Lung (tissue), 12 donors: ENCODE data around the gene PHLDB2. TPM values are rescaled to one million over a fixed set of nuclear protein-coding genes. Genes with fewer than 3 reads are reported as not detected.

ENCODE experiments used
- ATAC-seq: fragments of 200-7000 bp; cut with Tn5 transposase; one replicate; pipeline ENCODE4 v1.9.1; 2020; ENCODE audit warnings: moderate number of reproducible peaks; ENCODE audit not compliant: insufficient read depth, low FRiP score
- DNase-seq, 3 donors: peaks; one replicate each; pipeline ENCODE4 v3.0.0-alpha.2; 2013 to 2017
- H3K27ac ChIP-seq, 2 donors: one replicate each; pipeline ENCODE4 v1.5.1; 2013; ENCODE audit warnings: mild to moderate bottlenecking in 2 of 2, moderate library complexity in 2 of 2, control low read depth in 1 of 2, inconsistent platforms in 1 of 2, low read depth in 1 of 2, low read length in 1 of 2
- H3K27me3 ChIP-seq, 3 donors: one replicate each; pipeline ENCODE4 v1.5.1; 2013; ENCODE audit warnings: low read length in 2 of 3; ENCODE audit not compliant: control insufficient read depth in 3 of 3, insufficient read depth in 3 of 3
- H3K36me3 ChIP-seq, 4 donors: one replicate each; pipeline ENCODE4 v1.5.1; 2013; ENCODE audit warnings: low read length in 4 of 4, mild to moderate bottlenecking in 1 of 4, moderate library complexity in 1 of 4; ENCODE audit not compliant: control insufficient read depth in 4 of 4, insufficient read depth in 4 of 4
- H3K4me1 ChIP-seq, 5 donors: one replicate each; pipeline ENCODE4 v1.5.1; 2013; ENCODE audit warnings: low read length in 5 of 5, mild to moderate bottlenecking in 2 of 5, moderate library complexity in 1 of 5; ENCODE audit not compliant: control insufficient read depth in 5 of 5, insufficient read depth in 5 of 5
- H3K4me3 ChIP-seq: one replicate; pipeline ENCODE4 v1.5.1; 2013; ENCODE audit warnings: mild to moderate bottlenecking, control low read depth, moderate library complexity
- H3K9ac ChIP-seq, 2 donors: one replicate each; pipeline ENCODE4 v1.5.1; 2013; ENCODE audit warnings: low read length in 2 of 2, control low read depth in 1 of 2; ENCODE audit not compliant: insufficient read depth in 1 of 2
- H3K9me3 ChIP-seq, 4 donors: one replicate each; pipeline ENCODE4 v1.5.1; 2013; ENCODE audit warnings: low read length in 3 of 4, mild to moderate bottlenecking in 1 of 4, moderate library complexity in 1 of 4; ENCODE audit not compliant: control insufficient read depth in 4 of 4, insufficient read depth in 3 of 4
- CTCF ChIP-seq: IDR thresholded peaks from 2 replicates; pipeline ENCODE4 v1.5.1; 2012; ENCODE audit warnings: mild to moderate bottlenecking; ENCODE audit errors: control extremely low read depth, extremely low read depth
- WGBS, 2 donors: extraction: QIAGEN DNeasy Blood & Tissue Kit; methylation state at CpG; one replicate each; pipeline ENCODE4 v1.1.7; 2013; 5-methylcytosine and 5-hydroxymethylcytosine counted together
- polyA plus RNA-seq, 2 donors: library from polyadenylated mRNA; stranded (reverse); fragments of 200-250 nt; gene quantifications; one replicate each; pipeline ENCODE4 v1.2.1, GENCODE V29; 2013
- total RNA-seq, 2 donors: library from RNA; depleted of rRNA in 1 of 2; stranded (reverse); fragments of >200 nt in 1 of 2; gene quantifications; one replicate each; pipeline ENCODE4 v1.2.1, GENCODE V29; 2014 to 2021
- donor health status: control.
- donor health status: control.
- donor health status: Bipolar disorder and iron deficiency.
- donor health status: healthy.
- donor health status: DM: yes; HTN: yes; CAD: no.

Gene PHLDB2
- total and polyA plus RNA-seq, 4 donors = 14.4 to 58.1 (median 26.7) TPM

- peaks cover 0 to 66% (median 12%) of the 10 kb centered on the region in 5 donors for H3K4me1 ChIP-seq
- no peak overlapping the region for H3K9ac ChIP-seq
- DNase-seq = no peak
- no peak overlapping the region for H3K4me3 ChIP-seq
- no peaks in the 10 kb centered on the region for H3K9me3 ChIP-seq
- no peaks in the 10 kb centered on the region for H3K36me3 ChIP-seq
- no peak overlapping the region for H3K27ac ChIP-seq
- no peak for ATAC-seq
- WGBS, 2 donors = 75 to 79% methylated on average over 2 of the region's 2 CpGs
- H3K27me3 ChIP-seq = no peaks in the 10 kb centered on the region
- TF ChIP-seq CTCF = no peak
Measured at GRCh38 chr3:112009670-112010069, 150.6 kb downstream of the PHLDB2 start.

GRCh38 chr3:112010636-112011035 lies 151.6 kb downstream of the PHLDB2 start:
- 73 to 81% methylated on average over 3 of the region's 3 CpGs for WGBS, 2 donors
- no peak for TF ChIP-seq CTCF
- no peaks in the 10 kb centered on the region for H3K36me3 ChIP-seq
- no peak overlapping the region for H3K4me3 ChIP-seq
- H3K27me3 ChIP-seq = no peaks in the 10 kb centered on the region
- no peak overlapping the region for H3K27ac ChIP-seq
- peak overlapping the region in 1 of 2 donors; percentile 29 for H3K9ac ChIP-seq
- no peaks in the 10 kb centered on the region for H3K9me3 ChIP-seq
- peaks cover 0 to 72% (median 12%) of the 10 kb centered on the region in 5 donors for H3K4me1 ChIP-seq
- DNase-seq = peak in 2 of 3 donors; percentile 42 to 47
- ATAC-seq = no peak

- H3K27ac ChIP-seq = peak overlapping the region in 1 of 2 donors; percentile 8
- H3K36me3 ChIP-seq = no peaks in the 10 kb centered on the region
- DNase-seq (no peak), ATAC-seq (no peak)
- WGBS, 2 donors = 88 to 92% methylated on average over 6 of the region's 6 CpGs
- no peaks in the 10 kb centered on the region for H3K9me3 ChIP-seq
- no peak overlapping the region for H3K9ac ChIP-seq
- peaks cover 0 to 77% (median 12%) of the 10 kb centered on the region in 5 donors for H3K4me1 ChIP-seq
- TF ChIP-seq CTCF = no peak
- H3K27me3 ChIP-seq = no peaks in the 10 kb centered on the region
- H3K4me3 ChIP-seq = no peak overlapping the region
Measured at GRCh38 chr3:112011376-112011940, 152.4 kb downstream of the PHLDB2 start.
